Ectodermal cell (in vitro differentiated cells): Measurements from ENCODE around the gene BRSK2.
"Not testable (repeated sequence)": the region's sequence is repeated elsewhere in the genome, so short reads cannot be mapped to it uniquely, and the experiment has no call there.

ENCODE experiments used
- H3K27ac ChIP-seq: 2 replicates; pipeline ENCODE4 v1.7.0; 2013; ENCODE audit warnings: mild to moderate bottlenecking, low read depth, low read length; ENCODE audit not compliant: insufficient read depth, poor library complexity, severe bottlenecking
- H3K27me3 ChIP-seq: 2 replicates; pipeline ENCODE4 v1.7.0; 2013; ENCODE audit warnings: mild to moderate bottlenecking, low read length; ENCODE audit not compliant: insufficient read depth, control insufficient read depth, poor library complexity, severe bottlenecking
- H3K36me3 ChIP-seq: one replicate; pipeline ENCODE4 v1.7.0; 2013; ENCODE audit warnings: low read length; ENCODE audit not compliant: control insufficient read depth, insufficient read depth
- H3K4me1 ChIP-seq: one replicate; pipeline ENCODE4 v1.7.0; 2013; ENCODE audit warnings: low read length; ENCODE audit not compliant: control insufficient read depth, insufficient read depth
- H3K4me3 ChIP-seq: 2 replicates; pipeline ENCODE4 v1.7.0; 2013; ENCODE audit warnings: low read depth, low read length, control low read depth; ENCODE audit not compliant: insufficient read depth
- H3K9me3 ChIP-seq: 2 replicates; pipeline ENCODE4 v1.7.0; 2013; ENCODE audit warnings: mild to moderate bottlenecking, low read length, moderate library complexity; ENCODE audit not compliant: control insufficient read depth
- WGBS, 2 experiments: methylation state at CpG; one replicate each; pipeline ENCODE4 v1.1.7; 2013; ENCODE audit warnings: missing lambda C conversion rate in 2 of 2; 5-methylcytosine and 5-hydroxymethylcytosine counted together

BRSK2 gene

GRCh38 chr11:1504581-1505290 lies 115.0 kb downstream of the BRSK2 start:
- no peak overlapping the region for H3K4me3 ChIP-seq
- WGBS, 2 experiments: 95 to 96% methylated on average over 28 of the region's 28 CpGs

DNA sequence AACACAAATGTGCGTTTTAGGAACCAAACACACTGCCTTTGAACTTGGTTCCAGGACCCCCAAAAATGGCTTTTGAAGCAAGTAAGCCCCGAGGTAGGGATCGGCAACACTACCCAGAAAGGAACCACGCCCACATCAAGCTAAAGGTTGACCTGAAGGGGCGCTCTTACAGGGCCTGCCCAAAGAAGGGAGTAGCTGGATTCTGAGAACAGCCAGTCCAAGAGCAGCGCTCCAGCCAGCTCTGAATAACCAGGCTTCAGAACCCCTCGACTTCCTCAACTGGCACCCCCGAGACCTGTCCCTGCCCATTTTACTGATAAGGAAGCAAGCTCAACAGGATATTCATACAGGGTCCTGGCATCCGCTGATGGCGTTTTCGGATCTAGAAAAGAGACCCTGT lies 115.7 kb downstream of the BRSK2 start:
- no peak overlapping the region for H3K27ac ChIP-seq
- H3K36me3 ChIP-seq: no peaks in the 10 kb centered on the region
- peaks cover 14% of the 10 kb centered on the region for H3K4me1 ChIP-seq
- no peaks in the 10 kb centered on the region for H3K9me3 ChIP-seq
- no peaks in the 10 kb centered on the region for H3K27me3 ChIP-seq
- 84 to 88% methylated on average over 11 of the region's 11 CpGs for WGBS, 2 experiments
- no peak overlapping the region for H3K4me3 ChIP-seq

More at GRCh38 chr11:1504581-1505290, 115.0 kb downstream of the BRSK2 start:
- H3K36me3 ChIP-seq: no peaks in the 10 kb centered on the region
- peaks cover 14% of the 10 kb centered on the region for H3K4me1 ChIP-seq
- no peaks in the 10 kb centered on the region for H3K27me3 ChIP-seq
- H3K27ac ChIP-seq: no peak overlapping the region
- H3K9me3 ChIP-seq: no peaks in the 10 kb centered on the region

DNA sequence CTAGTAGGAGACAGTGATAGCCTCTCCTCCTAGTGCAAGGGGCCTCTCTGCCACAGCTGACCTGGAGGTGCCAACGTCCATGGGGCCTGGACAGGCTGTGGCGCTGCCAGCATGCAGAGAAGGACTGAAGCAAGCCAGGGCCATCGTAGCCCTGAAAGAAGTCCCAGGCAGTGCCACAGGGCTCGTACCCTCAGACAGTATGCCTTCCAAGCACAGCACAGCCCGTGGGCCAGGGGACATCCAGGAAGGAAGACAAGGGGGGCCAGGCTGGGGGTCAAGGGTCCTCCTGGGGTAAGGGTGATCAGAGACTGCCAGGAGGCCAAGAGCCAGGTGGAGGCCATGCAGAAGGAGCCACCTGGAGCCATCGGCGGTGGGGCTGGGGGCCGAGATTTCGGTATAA lies 117.2 kb downstream of the BRSK2 start:
- WGBS, 2 experiments: 92 to 94% methylated on average over 9 of the region's 9 CpGs
- H3K4me3 ChIP-seq: no peak overlapping the region
- H3K27ac ChIP-seq: no peak overlapping the region
- peaks cover 14% of the 10 kb centered on the region for H3K4me1 ChIP-seq
- no peaks in the 10 kb centered on the region for H3K36me3 ChIP-seq
- no peaks in the 10 kb centered on the region for H3K9me3 ChIP-seq
- no peaks in the 10 kb centered on the region for H3K27me3 ChIP-seq

- Histone ChIP-seq H3K4me3 (no peak overlapping the region), H3K36me3 (no peaks in the 10 kb centered on the region), H3K4me1 (peaks cover 14% of the 10 kb centered on the region), H3K27me3 (no peaks in the 10 kb centered on the region), H3K27ac (no peak overlapping the region), H3K9me3 (no peaks in the 10 kb centered on the region)
- WGBS, 2 experiments: 73% methylated on average over 21 of the region's 21 CpGs
These were observed 117.8 kb downstream of the BRSK2 start for GRCh38 chr11:1507381-1508140.

DNA sequence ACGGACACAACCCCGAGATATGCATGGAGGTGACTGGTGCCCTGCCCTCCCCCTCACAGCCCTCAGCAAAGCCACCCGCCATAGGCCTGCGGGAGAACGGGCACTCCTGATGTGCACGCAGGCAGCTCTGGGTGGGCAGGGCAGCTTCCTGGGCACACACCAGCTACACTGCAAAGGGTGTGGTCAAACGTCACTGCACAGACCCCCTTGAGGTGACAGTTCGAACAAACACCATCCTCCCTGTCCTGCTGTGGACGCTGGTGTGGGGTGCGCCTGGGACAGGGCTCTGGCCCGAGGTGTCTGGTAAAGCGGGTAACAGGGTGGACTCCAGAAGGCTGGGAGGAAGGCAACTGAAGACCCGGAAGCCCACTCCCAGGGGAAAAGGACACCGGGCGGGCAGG lies 118.8 kb downstream of the BRSK2 start:
- WGBS, 2 experiments: 79% methylated on average over 15 of the region's 15 CpGs
- Histone ChIP-seq H3K4me1 (peaks cover 21% of the 10 kb centered on the region), H3K9me3 (no peaks in the 10 kb centered on the region), H3K4me3 (no peak overlapping the region), H3K27ac (no peak overlapping the region), H3K36me3 (no peaks in the 10 kb centered on the region), H3K27me3 (no peaks in the 10 kb centered on the region)

DNA sequence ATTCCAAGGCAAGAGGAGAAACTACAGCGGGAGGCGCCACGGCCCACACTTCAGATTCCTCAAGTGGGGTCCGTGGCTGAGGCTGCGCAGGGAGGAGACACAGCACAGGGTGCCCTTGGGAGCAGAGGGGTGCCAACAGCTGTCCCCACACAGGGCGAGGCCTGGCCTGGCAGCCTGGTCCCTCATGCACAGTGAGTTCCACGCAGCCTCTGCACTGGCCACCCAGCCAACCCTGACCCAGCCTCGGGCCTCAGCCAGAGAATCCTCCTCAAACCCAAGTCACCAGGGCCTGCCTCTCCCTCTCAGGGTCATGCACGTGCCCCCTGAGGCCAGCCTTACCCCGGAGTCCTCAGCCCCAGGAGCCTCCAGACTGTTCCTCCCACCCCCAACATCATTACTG lies 119.3 kb downstream of the BRSK2 start:
- H3K4me3 ChIP-seq: no peak overlapping the region
- H3K27me3 ChIP-seq: no peaks in the 10 kb centered on the region
- WGBS, 2 experiments: 77 to 82% methylated on average over 10 of the region's 10 CpGs

DNA sequence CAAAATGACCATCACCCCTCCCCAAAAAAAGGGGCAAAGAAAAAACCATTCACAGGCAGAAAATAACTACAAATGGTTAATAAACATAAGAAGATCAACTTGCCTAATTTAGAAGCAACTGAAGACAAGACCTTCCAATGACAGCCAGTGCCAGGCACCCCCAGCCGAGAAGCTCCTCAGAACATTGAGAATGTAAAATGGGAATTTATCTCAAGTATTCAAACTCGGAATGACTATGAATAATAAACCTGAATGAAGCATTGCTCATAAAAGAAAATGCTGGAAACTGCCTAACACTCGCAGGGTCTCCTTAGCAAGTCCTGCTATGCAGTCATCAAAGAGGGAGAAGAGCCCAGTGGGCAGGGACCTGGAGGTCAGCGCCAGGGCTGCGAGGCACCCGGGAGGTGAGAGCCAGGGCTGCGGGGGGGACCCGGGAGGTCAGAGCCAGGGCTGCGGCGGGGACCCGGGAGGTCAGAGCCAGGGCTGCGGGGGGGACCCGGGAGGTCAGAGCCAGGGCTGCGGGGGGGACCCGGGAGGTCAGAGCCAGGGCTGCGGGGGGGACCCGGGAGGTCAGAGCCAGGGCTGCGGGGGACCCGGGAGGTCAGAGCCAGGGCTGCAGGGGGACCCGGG lies 120.0 kb downstream of the BRSK2 start:
- Histone ChIP-seq H3K4me3 (no peak overlapping the region), H3K4me1 (peaks cover 29% of the 10 kb centered on the region)

More for the DNA sequence above, 119.3 kb downstream of the BRSK2 start:
- Histone ChIP-seq H3K27ac (no peak overlapping the region), H3K36me3 (no peaks in the 10 kb centered on the region), H3K4me1 (peaks cover 26% of the 10 kb centered on the region), H3K9me3 (no peaks in the 10 kb centered on the region)

GRCh38 chr11:1510351-1510750 lies 120.6 kb downstream of the BRSK2 start:
- H3K27me3 ChIP-seq, H3K4me3 ChIP-seq, H3K36me3 ChIP-seq, H3K27ac ChIP-seq, H3K9me3 ChIP-seq: not testable (repeated sequence)
- WGBS, 2 experiments: 90 to 92% methylated on average over 15 to 16 of the region's 18 CpGs
- H3K4me1 ChIP-seq: peaks cover 32% of the 10 kb centered on the region

More for the DNA sequence above, 120.0 kb downstream of the BRSK2 start:
- no peak overlapping the region for H3K27ac ChIP-seq
- H3K36me3 ChIP-seq: no peaks in the 10 kb centered on the region
- no peaks in the 10 kb centered on the region for H3K9me3 ChIP-seq
- no peaks in the 10 kb centered on the region for H3K27me3 ChIP-seq
- 93 to 94% methylated on average over 7 to 10 of the region's 20 CpGs for WGBS, 2 experiments

DNA sequence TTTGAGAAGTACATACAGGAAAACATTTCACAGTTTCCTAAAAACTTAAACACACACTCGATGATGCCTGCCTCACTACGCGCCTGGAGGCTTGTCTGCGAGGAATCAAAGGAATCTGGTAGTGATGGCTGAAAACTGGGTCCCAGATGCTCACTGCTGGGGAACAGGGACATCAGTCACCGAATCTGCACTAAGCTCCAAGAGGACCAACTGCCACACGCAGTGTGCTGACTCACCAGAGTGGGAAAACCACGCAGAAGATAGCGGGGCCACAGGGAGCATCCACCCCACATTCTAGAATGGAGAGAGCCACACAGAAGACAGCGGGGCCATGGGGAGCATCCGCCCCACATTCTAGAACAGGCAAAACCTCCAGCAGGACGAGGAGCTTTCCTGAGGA lies 121.2 kb downstream of the BRSK2 start:
- H3K36me3 ChIP-seq: no peaks in the 10 kb centered on the region
- H3K9me3 ChIP-seq: no peaks in the 10 kb centered on the region
- no peak overlapping the region for H3K27ac ChIP-seq
- WGBS, 2 experiments: 81 to 82% methylated on average over 11 of the region's 11 CpGs
- no peaks in the 10 kb centered on the region for H3K27me3 ChIP-seq
- peaks cover 33% of the 10 kb centered on the region for H3K4me1 ChIP-seq
- H3K4me3 ChIP-seq: no peak overlapping the region

GRCh38 chr11:1511937-1512496 lies 122.3 kb downstream of the BRSK2 start:
- Histone ChIP-seq H3K36me3 (no peaks in the 10 kb centered on the region), H3K4me3 (no peak overlapping the region), H3K4me1 (peaks cover 36% of the 10 kb centered on the region), H3K27ac (no peak overlapping the region), H3K27me3 (no peaks in the 10 kb centered on the region), H3K9me3 (no peaks in the 10 kb centered on the region)
- 87 to 89% methylated on average over 12 of the region's 12 CpGs for WGBS, 2 experiments
